ENCODE measurements around the gene SDHB.

GRCh38 chr1:17067465-17068240 lies 13.8 kb upstream of the SDHB start:
- TF ChIP-seq RAD21 (IDR thresholded peaks at IDR 0.05; ENCODE audit: low read depth), result no peak
- TF ChIP-seq, protein P1, sequence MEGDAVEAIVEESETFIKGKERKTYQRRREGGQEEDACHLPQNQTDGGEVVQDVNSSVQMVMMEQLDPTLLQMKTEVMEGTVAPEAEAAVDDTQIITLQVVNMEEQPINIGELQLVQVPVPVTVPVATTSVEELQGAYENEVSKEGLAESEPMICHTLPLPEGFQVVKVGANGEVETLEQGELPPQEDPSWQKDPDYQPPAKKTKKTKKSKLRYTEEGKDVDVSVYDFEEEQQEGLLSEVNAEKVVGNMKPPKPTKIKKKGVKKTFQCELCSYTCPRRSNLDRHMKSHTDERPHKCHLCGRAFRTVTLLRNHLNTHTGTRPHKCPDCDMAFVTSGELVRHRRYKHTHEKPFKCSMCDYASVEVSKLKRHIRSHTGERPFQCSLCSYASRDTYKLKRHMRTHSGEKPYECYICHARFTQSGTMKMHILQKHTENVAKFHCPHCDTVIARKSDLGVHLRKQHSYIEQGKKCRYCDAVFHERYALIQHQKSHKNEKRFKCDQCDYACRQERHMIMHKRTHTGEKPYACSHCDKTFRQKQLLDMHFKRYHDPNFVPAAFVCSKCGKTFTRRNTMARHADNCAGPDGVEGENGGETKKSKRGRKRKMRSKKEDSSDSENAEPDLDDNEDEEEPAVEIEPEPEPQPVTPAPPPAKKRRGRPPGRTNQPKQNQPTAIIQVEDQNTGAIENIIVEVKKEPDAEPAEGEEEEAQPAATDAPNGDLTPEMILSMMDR (IDR thresholded peaks at IDR 0.05 in 2 of 3, conservative IDR thresholded peaks at IDR 0.05 in 1 of 3; ENCODE audit: borderline replicate concordance in 1 of 3, insufficient read depth in 1 of 3, low read depth in 2 of 3, low read length in 2 of 3), result no peak
- no peak for TF ChIP-seq ZNF274 (IDR thresholded peaks at IDR 0.05; ENCODE audit: low read depth, low read length)
- TF ChIP-seq ELF1 (IDR thresholded peaks at IDR 0.05; ENCODE audit: borderline replicate concordance, low read depth), result no peak
- no peak for TF ChIP-seq ATF3 (IDR thresholded peaks at IDR 0.05)
- TF ChIP-seq POLR2A (IDR thresholded peaks at IDR 0.05; ENCODE audit: borderline replicate concordance, extremely low read depth, insufficient read depth, insufficient read length), result no peak
- TF ChIP-seq EGR1 (IDR thresholded peaks at IDR 0.05; ENCODE audit: low read depth), result no peak
- no peak for TF ChIP-seq SP1 (IDR thresholded peaks at IDR 0.05; ENCODE audit: low read depth)
